Bone marrow (tissue), 2 donors: Measurements from ENCODE around the gene MED17.

Experiments used
- DNase-seq, 2 donors: peaks; one replicate each; lab custom pipeline; 2025; lab: John Stamatoyannopoulos, UW

MED17 gene

DNA sequence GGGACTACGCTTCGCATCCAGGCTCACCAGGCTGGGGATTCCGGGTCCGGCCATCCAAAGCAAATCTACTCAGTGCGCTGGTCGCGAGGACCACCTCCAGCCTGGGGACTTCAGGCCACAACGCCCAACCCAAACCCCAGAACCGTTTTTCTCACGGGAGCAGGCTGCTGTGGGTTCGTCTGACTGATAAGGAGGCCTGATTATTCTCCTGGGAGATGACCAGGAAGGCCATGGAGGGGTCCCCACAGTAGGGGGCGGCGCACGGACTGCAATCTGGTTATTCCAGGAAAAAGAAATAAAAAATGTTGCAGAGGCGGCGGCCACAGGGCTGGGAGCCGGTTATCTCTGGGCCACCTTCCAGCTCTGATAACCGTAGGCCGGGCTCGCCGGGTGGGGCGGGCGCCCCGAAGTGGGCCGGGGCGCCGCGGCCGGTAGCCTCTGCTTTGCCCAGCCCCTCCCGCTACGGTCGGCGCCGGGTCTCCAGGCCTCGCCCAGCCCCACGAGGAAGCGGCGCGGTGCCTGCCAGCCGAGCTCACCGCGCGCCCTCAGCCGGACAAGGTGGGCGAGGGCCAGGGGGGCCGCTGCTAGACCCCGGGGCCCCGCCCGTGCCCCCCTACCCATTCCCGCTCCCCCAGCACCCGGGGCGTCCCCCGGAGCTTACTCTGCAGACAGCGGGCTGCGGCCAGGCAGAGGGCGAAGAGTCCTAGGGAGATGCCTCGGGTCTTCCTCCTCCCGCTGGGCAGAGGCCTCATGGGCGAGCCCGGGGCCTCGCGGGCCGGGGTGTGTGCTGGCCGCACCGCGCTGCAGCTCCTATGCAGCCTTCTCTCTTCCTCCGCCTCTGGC, 65.9 kb downstream of the MED17 start:
- DNase-seq = no peak

DNA sequence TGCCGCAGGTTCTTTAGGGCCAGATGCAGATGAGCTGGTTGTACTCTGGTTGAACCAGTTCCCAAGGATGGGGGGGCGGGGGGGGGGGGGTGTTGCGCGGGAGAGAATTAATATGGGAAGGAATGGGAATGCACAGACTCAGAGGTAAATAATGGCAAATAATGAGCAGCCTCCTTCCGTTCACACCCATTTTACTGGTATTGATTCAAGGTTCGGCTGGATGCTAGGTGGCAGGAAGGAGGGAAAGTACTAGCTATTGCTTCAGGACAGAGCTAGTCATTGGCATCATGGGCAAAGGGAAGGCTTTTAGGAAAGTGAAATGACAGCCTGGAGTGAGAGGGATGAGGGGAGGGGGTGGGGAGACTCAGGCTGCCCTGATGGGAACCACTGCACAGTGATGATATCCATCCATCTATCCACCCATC, 66.5 kb downstream of the MED17 start, which contains the start of gene VSTM5:
Gene VSTM5 (minus strand): TSS at position 25 of the 425 bp plus-strand sequence. CDS start 116 bp downstream, outside the sequence.
- no peak for DNase-seq

DNA sequence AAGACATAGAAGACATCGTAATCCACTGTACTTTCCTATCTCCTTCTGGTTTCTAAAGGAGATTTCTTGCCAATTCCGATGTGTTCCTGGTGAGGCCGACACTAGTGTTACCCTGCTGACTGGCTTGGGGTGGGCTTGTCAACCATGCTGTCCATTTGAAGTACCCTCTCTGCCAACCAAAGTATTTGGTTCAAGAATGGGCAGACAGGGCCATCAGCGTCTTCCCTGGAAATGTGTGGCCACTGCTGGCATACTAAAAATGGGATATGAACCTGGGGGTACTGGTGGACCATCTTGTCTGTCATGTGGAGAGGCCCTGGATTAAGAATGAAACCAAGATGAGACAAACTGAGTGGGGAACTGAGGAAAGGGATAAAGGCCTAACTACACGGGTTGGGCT, 68.2 kb downstream of the MED17 start:
- DNase-seq = no peak

DNA sequence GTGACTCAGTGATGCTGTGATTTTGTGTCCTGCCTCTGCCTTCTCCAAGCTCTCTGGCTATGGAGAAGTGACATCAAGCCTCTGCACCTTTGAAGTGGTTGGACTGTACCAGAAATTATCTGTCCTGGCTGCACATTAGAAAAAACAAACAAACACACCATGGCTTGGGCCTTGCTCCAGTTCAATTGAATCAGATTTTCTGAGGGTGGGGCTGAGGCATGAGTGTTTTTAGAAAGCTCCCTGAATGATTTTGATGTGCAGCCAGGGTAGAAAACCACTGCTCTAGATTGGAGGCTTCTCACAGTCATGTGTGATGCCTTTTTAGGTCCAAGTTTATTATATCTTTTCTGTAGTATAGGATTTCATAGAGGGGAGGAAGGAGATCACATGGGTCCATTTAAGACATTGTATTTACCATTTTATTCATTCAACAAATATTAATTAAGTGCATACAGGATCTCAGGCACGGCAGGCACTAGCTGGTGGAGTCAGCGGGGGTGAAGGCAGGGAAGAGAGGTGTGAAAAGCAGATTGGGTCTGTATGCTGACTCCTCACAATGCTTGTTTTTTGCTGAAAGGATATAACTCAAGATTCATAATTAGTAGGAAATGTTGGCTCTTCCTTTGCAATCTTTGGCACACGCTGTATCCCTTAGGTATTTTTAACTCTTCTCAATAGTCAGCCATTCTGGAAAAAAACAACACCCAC, 73.5 kb downstream of the MED17 start:
- no peak for DNase-seq

DNA sequence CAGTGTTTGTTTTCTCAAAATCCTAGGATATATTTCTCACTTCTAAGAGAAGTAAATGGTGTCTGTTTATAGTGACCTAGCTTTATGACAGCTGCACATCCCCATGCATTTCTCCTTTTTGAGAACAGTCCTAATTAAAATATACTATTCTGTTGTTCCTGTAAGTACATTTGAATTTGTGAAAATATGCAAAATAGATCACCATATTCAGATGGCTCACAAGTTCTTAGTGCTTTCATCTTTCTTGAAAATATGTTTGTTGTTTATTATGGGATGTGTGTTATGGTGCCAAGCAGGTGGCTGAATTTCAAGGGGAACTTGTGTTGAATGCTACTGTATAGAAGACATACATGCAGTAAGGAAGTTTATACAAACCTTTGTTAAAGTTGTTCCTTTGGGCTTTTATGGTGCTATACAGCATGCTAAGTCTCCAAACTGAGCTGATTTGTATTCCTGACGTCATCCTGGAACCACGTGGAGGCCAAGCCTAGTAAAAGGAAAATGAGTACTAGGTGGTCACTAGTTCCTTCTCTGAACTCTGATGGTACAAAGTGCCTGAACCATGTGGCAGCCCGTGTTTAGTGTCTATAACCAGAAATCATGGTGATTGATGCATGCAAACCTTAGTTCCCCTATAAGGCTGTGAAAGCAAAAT, 74.2 kb downstream of the MED17 start:
- DNase-seq = no peak

DNA sequence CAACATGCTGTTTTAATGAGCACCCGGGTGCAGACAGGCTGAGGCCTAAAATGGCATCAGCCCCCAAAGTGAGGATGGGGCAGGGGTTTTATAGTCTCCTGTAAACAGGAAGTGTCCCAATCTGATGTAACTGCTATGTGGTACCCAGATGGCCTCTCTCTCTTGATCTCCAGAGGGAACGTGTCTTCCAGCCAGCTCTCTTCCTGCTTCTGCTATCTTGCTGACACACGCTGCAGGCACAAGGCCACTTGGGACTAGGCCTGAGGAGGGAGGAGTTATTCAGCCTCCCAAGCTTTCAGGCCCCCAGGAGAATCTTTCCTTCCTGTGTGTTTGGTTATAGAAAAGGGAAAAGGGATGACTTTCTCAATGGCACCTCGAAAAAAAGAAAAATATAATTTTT, 77.7 kb downstream of the MED17 start:
- DNase-seq = no peak
